OCI-LY1 (cell line): ENCODE results near the gene NBEA.

Experiments used
- H2AFZ ChIP-seq: fragments of 200-600 bp; sonication (generic), shearing (Covaris generic); 2 replicates; pipeline ENCODE4 v1.6.0; 2014; ENCODE audit warnings: antibody characterized with exemption, mild to moderate bottlenecking, low read length
- H3F3A ChIP-seq: fragments of 200-600 bp; sonication (generic), shearing (Covaris generic); 2 replicates; pipeline ENCODE4 v1.6.0; 2014; ENCODE audit warnings: mild to moderate bottlenecking, antibody characterized with exemption, low read length, moderate library complexity; ENCODE audit not compliant: insufficient read depth
- H3K27ac ChIP-seq: fragments of 200-600 bp; sonication (generic); 2 replicates; pipeline ENCODE4 v1.5.1; 2014; ENCODE audit warnings: low read length, mixed run types, mild to moderate bottlenecking, low read depth; ENCODE audit not compliant: poor library complexity, severe bottlenecking
- H3K27me3 ChIP-seq: fragments of 200-600 bp; sonication (generic); 2 replicates; pipeline ENCODE4 v1.6.0; 2014; ENCODE audit warnings: antibody characterized with exemption, mild to moderate bottlenecking, low read length, moderate library complexity; ENCODE audit not compliant: insufficient read depth
- H3K36me3 ChIP-seq: fragments of 200-600 bp; sonication (generic); 2 replicates; pipeline ENCODE4 v1.6.1; 2014; ENCODE audit warnings: mild to moderate bottlenecking, antibody characterized with exemption, low read length, moderate library complexity, mixed read lengths; ENCODE audit not compliant: insufficient read depth
- H3K4me1 ChIP-seq: fragments of 200-600 bp; sonication (generic); 2 replicates; pipeline ENCODE4 v1.5.1; 2014; ENCODE audit warnings: mild to moderate bottlenecking, low read length, moderate library complexity; ENCODE audit not compliant: insufficient read depth, severe bottlenecking
- H3K4me2 ChIP-seq: fragments of 200-600 bp; sonication (generic), shearing (Covaris generic); 2 replicates; pipeline ENCODE4 v1.6.1; 2014; ENCODE audit warnings: low read length
- H3K4me3 ChIP-seq: fragments of 200-600 bp; sonication (generic); 2 replicates; pipeline ENCODE4 v1.5.1; 2014; ENCODE audit warnings: low read length, low read depth, mild to moderate bottlenecking, mixed read lengths; ENCODE audit not compliant: poor library complexity, severe bottlenecking
- H3K79me2 ChIP-seq: fragments of 200-600 bp; shearing (Covaris generic); 2 replicates; pipeline ENCODE4 v1.6.1; 2016; ENCODE audit warnings: mixed run types, low read length, mixed read lengths; ENCODE audit not compliant: insufficient read depth
- H3K9ac ChIP-seq: fragments of 200-600 bp; sonication (generic), shearing (Covaris generic); 2 replicates; pipeline ENCODE4 v1.6.1; 2014; ENCODE audit warnings: mild to moderate bottlenecking, low read length, mixed read lengths
- H3K9me2 ChIP-seq: fragments of 200-600 bp; sonication (generic), shearing (Covaris generic); 2 replicates; pipeline ENCODE4 v1.6.1; 2014; ENCODE audit warnings: low read depth, mild to moderate bottlenecking, low read length, mixed read lengths
- H3K9me3 ChIP-seq: fragments of 200-600 bp; shearing (Covaris generic); 2 replicates; pipeline ENCODE4 v1.6.1; 2014; ENCODE audit warnings: low read length, mixed read lengths
- H4K20me1 ChIP-seq: fragments of 200-600 bp; sonication (generic), shearing (Covaris generic); 2 replicates; pipeline ENCODE4 v1.6.0; 2016; ENCODE audit warnings: mild to moderate bottlenecking, low read length; ENCODE audit not compliant: insufficient read depth
- EZH2 ChIP-seq: fragments of 200-600 bp; sonication (generic), shearing (Covaris generic); IDR thresholded peaks from 2 replicates; pipeline ENCODE4 v1.8.0; 2017; ENCODE audit warnings: borderline replicate concordance, mixed run types, mild to moderate bottlenecking, antibody characterized with exemption, low read length, moderate library complexity, mixed read lengths
- TF ChIP-seq, protein P1 (sequence below): fragments of 200-600 bp; sonication (generic), shearing (Covaris generic); IDR thresholded peaks from 2 replicates; pipeline ENCODE4 v1.5.1; 2017; ENCODE audit warnings: mild to moderate bottlenecking, antibody characterized with exemption, low read length, moderate library complexity, mixed read lengths

NBEA gene

DNA sequence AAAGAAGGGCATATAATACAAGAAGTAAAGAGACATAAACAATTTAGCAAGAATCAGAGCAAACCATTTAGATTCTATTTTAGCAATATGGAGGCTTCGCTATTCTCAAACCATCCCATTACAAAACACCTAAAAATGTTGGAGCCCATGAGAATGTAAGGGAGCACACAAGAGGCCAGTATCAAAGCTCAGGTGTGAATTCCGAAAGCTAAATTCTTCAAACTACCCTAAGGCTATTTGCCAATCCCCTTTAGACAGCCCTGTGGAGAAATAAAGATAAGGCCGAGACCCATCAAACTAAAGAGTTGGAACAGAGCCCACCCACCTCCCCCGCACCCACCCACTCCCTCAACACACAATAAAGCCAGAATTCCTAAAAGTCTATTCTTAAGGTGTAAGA is 745.3 kb downstream of the NBEA start:
- Histone ChIP-seq H3K9me2 (no peaks in the 10 kb centered on the region), H3K4me2 (no peak overlapping the region), H3K4me3 (no peak overlapping the region), H3K4me1 (no peaks in the 10 kb centered on the region), H3F3A (no peaks in the 10 kb centered on the region), H2AFZ (no peak overlapping the region), H3K9ac (no peak overlapping the region), H3K9me3 (no peaks in the 10 kb centered on the region), H4K20me1 (no peaks in the 10 kb centered on the region), H3K36me3 (no peaks in the 10 kb centered on the region), H3K79me2 (no peaks in the 10 kb centered on the region), H3K27ac (no peak overlapping the region), H3K27me3 (no peaks in the 10 kb centered on the region)
- TF ChIP-seq EZH2 = no peak
- TF ChIP-seq, protein P1, sequence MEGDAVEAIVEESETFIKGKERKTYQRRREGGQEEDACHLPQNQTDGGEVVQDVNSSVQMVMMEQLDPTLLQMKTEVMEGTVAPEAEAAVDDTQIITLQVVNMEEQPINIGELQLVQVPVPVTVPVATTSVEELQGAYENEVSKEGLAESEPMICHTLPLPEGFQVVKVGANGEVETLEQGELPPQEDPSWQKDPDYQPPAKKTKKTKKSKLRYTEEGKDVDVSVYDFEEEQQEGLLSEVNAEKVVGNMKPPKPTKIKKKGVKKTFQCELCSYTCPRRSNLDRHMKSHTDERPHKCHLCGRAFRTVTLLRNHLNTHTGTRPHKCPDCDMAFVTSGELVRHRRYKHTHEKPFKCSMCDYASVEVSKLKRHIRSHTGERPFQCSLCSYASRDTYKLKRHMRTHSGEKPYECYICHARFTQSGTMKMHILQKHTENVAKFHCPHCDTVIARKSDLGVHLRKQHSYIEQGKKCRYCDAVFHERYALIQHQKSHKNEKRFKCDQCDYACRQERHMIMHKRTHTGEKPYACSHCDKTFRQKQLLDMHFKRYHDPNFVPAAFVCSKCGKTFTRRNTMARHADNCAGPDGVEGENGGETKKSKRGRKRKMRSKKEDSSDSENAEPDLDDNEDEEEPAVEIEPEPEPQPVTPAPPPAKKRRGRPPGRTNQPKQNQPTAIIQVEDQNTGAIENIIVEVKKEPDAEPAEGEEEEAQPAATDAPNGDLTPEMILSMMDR = no peak

- Histone ChIP-seq H3K79me2 (no peaks in the 10 kb centered on the region), H4K20me1 (no peaks in the 10 kb centered on the region), H2AFZ (no peak overlapping the region), H3K27ac (no peak overlapping the region), H3K36me3 (no peaks in the 10 kb centered on the region), H3K9ac (no peak overlapping the region), H3K9me3 (no peaks in the 10 kb centered on the region), H3K27me3 (no peaks in the 10 kb centered on the region), H3F3A (no peaks in the 10 kb centered on the region), H3K9me2 (no peaks in the 10 kb centered on the region), H3K4me3 (no peak overlapping the region), H3K4me2 (no peak overlapping the region), H3K4me1 (no peaks in the 10 kb centered on the region)
- TF ChIP-seq, protein P1 = no peak
- TF ChIP-seq EZH2 = no peak
These were observed 748.6 kb downstream of the NBEA start for GRCh38 chr13:35690581-35691207.

GRCh38 chr13:35693134-35693784 is 751.2 kb downstream of the NBEA start:
- Histone ChIP-seq H3F3A (no peaks in the 10 kb centered on the region), H3K9me2 (no peaks in the 10 kb centered on the region), H3K36me3 (no peaks in the 10 kb centered on the region), H2AFZ (no peak overlapping the region), H3K79me2 (no peaks in the 10 kb centered on the region), H3K27ac (no peak overlapping the region), H3K9me3 (no peaks in the 10 kb centered on the region), H4K20me1 (no peaks in the 10 kb centered on the region), H3K27me3 (no peaks in the 10 kb centered on the region), H3K9ac (no peak overlapping the region), H3K4me3 (no peak overlapping the region), H3K4me1 (no peaks in the 10 kb centered on the region), H3K4me2 (no peak overlapping the region)
- TF ChIP-seq, protein P1 = no peak
- no peak for TF ChIP-seq EZH2
